ENCODE measurements around the gene TRIM39. TPM values are rescaled to one million over a fixed set of nuclear protein-coding genes. Genes with fewer than 3 reads are reported as not detected.

TRIM39 gene
- total RNA-seq, 2 donors from 2014 or later, result 16.4 to 17.1 TPM

- no peak for DNase-seq
- peaks cover 2% of the 10 kb centered on the region for H3K4me1 ChIP-seq (ENCODE audit: control insufficient read depth, insufficient read depth, low read length)
- whole genome bisulfite sequencing, 2 experiments (ENCODE audit: insufficient coverage in 1 of 2, insufficient read length in 1 of 2), result 61 to 71% methylated on average over 3 to 4 of the region's 4 CpGs
- H3K27me3 Mint-ChIP-seq (ENCODE audit: insufficient read depth), result no peaks in the 10 kb centered on the region
- peak overlapping the region; percentile 92 for H3K27ac Mint-ChIP-seq
- H3K4me1 Mint-ChIP-seq, result peaks cover 10% of the 10 kb centered on the region
- no peak overlapping the region for H3K27ac ChIP-seq (ENCODE audit: low read depth, low read length)
- H3K9ac ChIP-seq (ENCODE audit: extremely low read depth, low read length, poor library complexity, severe bottlenecking), result no peak overlapping the region
- TF ChIP-seq CTCF (conservative IDR thresholded peaks at IDR 0.05), result no peak
- no peak overlapping the region for H3K4me3 ChIP-seq (ENCODE audit: low read length)
- peak overlapping the region; percentile 83 for H3K4me3 Mint-ChIP-seq
- no peaks in the 10 kb centered on the region for H3K9me3 ChIP-seq (ENCODE audit: control insufficient read depth, low read length)
- no peaks in the 10 kb centered on the region for H3K9me3 Mint-ChIP-seq
- peaks cover 46% of the 10 kb centered on the region for H3K36me3 ChIP-seq (ENCODE audit: control insufficient read depth, insufficient read depth, low read length)
- H3K27me3 ChIP-seq (ENCODE audit: control insufficient read depth, insufficient read depth, low read length, poor library complexity, severe bottlenecking), result no peaks in the 10 kb centered on the region
- peaks cover 44% of the 10 kb centered on the region for H3K36me3 Mint-ChIP-seq (ENCODE audit: low read depth)
These were observed 17.6 kb downstream of the TRIM39 start for GRCh38 chr6:30344191-30344867.

- H3K36me3 Mint-ChIP-seq (ENCODE audit: low read depth), result peaks cover 37% of the 10 kb centered on the region
These were observed 18.3 kb downstream of the TRIM39 start, which contains the start of gene RPP21 for GRCh38 chr6:30344868-30345671. TSS of gene RPP21 (plus strand) at chr6:30345156. CDS start at chr6:30345172, 16 bp downstream.

GRCh38 chr6:30345852-30346251 is 19.1 kb downstream of the TRIM39 start:
- Histone ChIP-seq H3K27me3 (ENCODE audit: control insufficient read depth, insufficient read depth, low read length, poor library complexity, severe bottlenecking) (no peaks in the 10 kb centered on the region), H3K9ac (ENCODE audit: extremely low read depth, low read length, poor library complexity, severe bottlenecking) (no peak overlapping the region), H3K4me3 (ENCODE audit: low read length) (peak overlapping the region; percentile 85), H3K9me3 (ENCODE audit: control insufficient read depth, low read length) (no peaks in the 10 kb centered on the region), H3K4me1 (ENCODE audit: control insufficient read depth, insufficient read depth, low read length) (peaks cover 2% of the 10 kb centered on the region), H3K27ac (ENCODE audit: low read depth, low read length) (no peak overlapping the region), H3K36me3 (ENCODE audit: control insufficient read depth, insufficient read depth, low read length) (peaks cover 30% of the 10 kb centered on the region)
- Mint-ChIP-seq H3K4me1 (peaks cover 10% of the 10 kb centered on the region), H3K9me3 (no peaks in the 10 kb centered on the region), H3K27ac (peak overlapping the region; percentile 33), H3K27me3 (ENCODE audit: insufficient read depth) (peaks cover under 1% of the 10 kb centered on the region), H3K36me3 (ENCODE audit: low read depth) (peaks cover 30% of the 10 kb centered on the region), H3K4me3 (peak overlapping the region; percentile 83)
- 92% methylated on average over 2 to 4 of the region's 4 CpGs for WGBS, 2 experiments (ENCODE audit: insufficient coverage in 1 of 2, insufficient read length in 1 of 2)
- no peak for TF ChIP-seq CTCF (conservative IDR thresholded peaks at IDR 0.05)
- no peak for DNase-seq

More at GRCh38 chr6:30344868-30345671, 18.3 kb downstream of the TRIM39 start, which contains the start of gene RPP21:
- peaks cover 10% of the 10 kb centered on the region for H3K4me1 Mint-ChIP-seq
- Histone ChIP-seq H3K4me3 (ENCODE audit: low read length) (peak within 1 kb of the TSS; percentile 85), H3K36me3 (ENCODE audit: control insufficient read depth, insufficient read depth, low read length) (peaks cover 38% of the 10 kb centered on the region), H3K9ac (ENCODE audit: extremely low read depth, low read length, poor library complexity, severe bottlenecking) (peak within 1 kb of the TSS; percentile 54), H3K27ac (ENCODE audit: low read depth, low read length) (no peak within 1 kb of the TSS), H3K27me3 (ENCODE audit: control insufficient read depth, insufficient read depth, low read length, poor library complexity, severe bottlenecking) (no peaks in the 10 kb centered on the region), H3K9me3 (ENCODE audit: control insufficient read depth, low read length) (no peaks in the 10 kb centered on the region), H3K4me1 (ENCODE audit: control insufficient read depth, insufficient read depth, low read length) (peaks cover 2% of the 10 kb centered on the region)
- peak within 1 kb of the TSS; percentile 92 for H3K27ac Mint-ChIP-seq
- 3% methylated on average over 8 to 63 of the region's 64 CpGs for WGBS, 2 experiments (ENCODE audit: insufficient coverage in 1 of 2, insufficient read length in 1 of 2)
- peak; percentile 96 for DNase-seq
- no peaks in the 10 kb centered on the region for H3K9me3 Mint-ChIP-seq
- no peak for TF ChIP-seq CTCF (conservative IDR thresholded peaks at IDR 0.05)
- H3K4me3 Mint-ChIP-seq, result peak within 1 kb of the TSS; percentile 83
- no peaks in the 10 kb centered on the region for H3K27me3 Mint-ChIP-seq (ENCODE audit: insufficient read depth)

Data from endodermal cell (in vitro differentiated cells).